OCI-LY1 (cell line): Measurements from ENCODE around the gene AFTPH.

Experiments used
- EZH2 ChIP-seq: fragments of 200-600 bp; sonication (generic), shearing (Covaris generic); IDR thresholded peaks from 2 replicates; pipeline ENCODE4 v1.8.0; 2017; ENCODE audit warnings: borderline replicate concordance, mixed run types, mild to moderate bottlenecking, antibody characterized with exemption, low read length, moderate library complexity, mixed read lengths
- TF ChIP-seq, protein P1 (sequence below): fragments of 200-600 bp; sonication (generic), shearing (Covaris generic); IDR thresholded peaks from 2 replicates; pipeline ENCODE4 v1.5.1; 2017; ENCODE audit warnings: mild to moderate bottlenecking, antibody characterized with exemption, low read length, moderate library complexity, mixed read lengths

- TF ChIP-seq EZH2: no peak
- TF ChIP-seq, protein P1, sequence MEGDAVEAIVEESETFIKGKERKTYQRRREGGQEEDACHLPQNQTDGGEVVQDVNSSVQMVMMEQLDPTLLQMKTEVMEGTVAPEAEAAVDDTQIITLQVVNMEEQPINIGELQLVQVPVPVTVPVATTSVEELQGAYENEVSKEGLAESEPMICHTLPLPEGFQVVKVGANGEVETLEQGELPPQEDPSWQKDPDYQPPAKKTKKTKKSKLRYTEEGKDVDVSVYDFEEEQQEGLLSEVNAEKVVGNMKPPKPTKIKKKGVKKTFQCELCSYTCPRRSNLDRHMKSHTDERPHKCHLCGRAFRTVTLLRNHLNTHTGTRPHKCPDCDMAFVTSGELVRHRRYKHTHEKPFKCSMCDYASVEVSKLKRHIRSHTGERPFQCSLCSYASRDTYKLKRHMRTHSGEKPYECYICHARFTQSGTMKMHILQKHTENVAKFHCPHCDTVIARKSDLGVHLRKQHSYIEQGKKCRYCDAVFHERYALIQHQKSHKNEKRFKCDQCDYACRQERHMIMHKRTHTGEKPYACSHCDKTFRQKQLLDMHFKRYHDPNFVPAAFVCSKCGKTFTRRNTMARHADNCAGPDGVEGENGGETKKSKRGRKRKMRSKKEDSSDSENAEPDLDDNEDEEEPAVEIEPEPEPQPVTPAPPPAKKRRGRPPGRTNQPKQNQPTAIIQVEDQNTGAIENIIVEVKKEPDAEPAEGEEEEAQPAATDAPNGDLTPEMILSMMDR: no peak
Observed at GRCh38 chr2:64629329-64629781, 105.2 kb downstream of the AFTPH start.
